Stimulated activated CD4-positive, alpha-beta T cell treated with anti-CD3 and anti-CD28 coated beads, TNF-alpha, amount 100 ng/mL, for 1 hour (primary cell): Measurements from ENCODE around the gene ITPKA.

Source experiments
- DNase-seq, 3 donors: peaks; one replicate each; pipeline ENCODE4 v3.0.0-alpha.2; 2020; ENCODE audit warnings: low read depth in 3 of 3, low spot score in 1 of 3

The ITPKA gene

DNA sequence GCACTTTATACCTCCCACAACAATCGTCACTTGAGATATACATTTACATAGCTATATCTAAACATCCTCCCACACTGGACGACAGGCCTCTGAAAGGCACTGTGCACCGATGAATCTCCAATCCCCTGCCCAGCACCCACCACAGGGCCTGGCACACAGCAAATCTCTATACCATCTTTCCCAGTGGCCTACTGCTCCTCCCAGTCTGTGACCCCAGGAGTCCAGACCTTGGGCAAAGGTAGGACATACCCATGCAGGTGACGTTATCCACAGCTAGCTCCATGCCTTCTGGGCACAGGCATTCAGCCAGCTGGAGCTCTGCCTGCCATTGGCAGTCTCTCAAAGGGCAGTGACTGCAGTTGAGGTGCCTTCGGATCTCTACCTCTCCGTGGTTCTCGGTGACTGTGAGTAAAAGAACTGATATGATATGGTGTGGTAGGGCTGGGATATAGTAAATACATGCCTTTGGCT, 14.2 kb downstream of the ITPKA start:
- no peak for DNase-seq

DNA sequence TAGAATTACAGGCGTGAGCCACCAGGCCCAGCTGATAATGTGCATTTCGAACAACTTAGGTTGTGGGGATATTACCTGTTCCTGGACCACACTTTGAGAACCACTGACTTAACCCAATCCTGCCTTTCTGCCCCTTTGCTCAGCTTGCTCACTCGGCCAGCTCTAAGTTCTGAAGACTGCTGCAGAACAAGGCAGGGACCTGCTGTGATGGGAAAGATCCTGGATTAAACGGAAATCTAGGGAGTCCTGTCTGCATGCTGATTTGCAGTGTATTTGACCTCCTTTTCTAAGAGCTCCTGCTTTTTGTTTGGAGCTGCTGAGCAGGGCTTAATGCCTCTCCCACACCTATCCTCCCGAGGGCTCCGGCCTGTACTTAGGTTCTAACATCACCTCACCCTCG, 17.1 kb downstream of the ITPKA start:
- no peak for DNase-seq

DNA sequence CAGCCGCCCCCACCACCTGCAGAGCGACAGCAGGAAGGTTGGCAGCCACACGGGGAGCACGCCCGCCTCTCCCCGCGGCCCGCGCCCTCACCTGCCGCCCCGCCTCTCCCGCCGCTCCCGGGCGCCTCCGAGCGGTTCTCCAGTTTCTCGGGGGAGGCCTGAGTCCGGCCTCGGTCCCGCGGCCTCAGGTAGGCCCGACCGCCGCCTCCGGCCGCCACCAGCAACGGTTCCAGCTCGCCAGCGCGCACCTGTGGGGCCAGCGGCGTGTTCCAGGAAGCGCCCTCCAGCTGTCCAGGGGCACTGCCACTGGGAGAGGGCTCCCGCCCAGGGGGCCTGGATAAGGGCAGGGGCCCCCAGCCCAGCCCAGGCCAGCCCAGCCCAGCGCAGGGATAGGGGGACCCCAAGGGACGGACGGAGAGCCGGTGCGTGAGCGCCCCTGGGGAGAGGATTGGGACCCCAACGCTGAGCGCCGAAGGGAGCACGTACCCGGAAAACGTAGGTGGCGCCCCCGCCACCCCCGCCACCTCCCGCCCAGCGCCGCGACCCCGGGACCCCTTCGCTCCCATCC, 17.7 kb downstream of the ITPKA start:
- no peak for DNase-seq

GRCh38 chr15:41511899-41512369, 18.3 kb downstream of the ITPKA start:
- no peak for DNase-seq

DNA sequence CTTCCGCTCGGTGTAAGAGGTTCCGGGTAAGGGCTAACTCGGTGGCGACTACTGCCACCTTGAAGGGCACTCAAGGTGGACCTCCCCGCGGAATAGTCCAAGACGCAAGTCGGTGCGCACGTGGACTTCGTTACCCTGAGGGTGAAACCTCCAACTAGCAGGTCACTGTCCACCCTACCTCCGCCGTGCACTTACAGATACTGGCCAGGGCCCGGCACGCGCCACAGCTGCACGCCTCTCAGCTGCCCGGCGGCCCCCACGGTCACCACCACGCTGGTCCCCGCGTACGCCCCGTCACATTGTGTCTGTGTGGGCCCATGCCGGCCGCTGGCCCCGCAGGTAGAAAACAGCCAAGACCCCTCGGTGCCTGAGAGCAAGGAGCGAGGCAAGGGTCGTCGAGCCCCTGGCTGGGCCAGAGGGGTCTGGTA, 18.9 kb downstream of the ITPKA start:
- DNase-seq: no peak

- no peak for DNase-seq
These were observed 19.3 kb downstream of the ITPKA start for GRCh38 chr15:41512940-41513505.

GRCh38 chr15:41513506-41514227, 20.0 kb downstream of the ITPKA start, which contains the start of gene LTK:
Gene LTK (minus strand): TSS chr15:41513827. CDS start chr15:41513709, 118 bp downstream.
- DNase-seq: no peak

GRCh38 chr15:41517895-41518449, 24.3 kb downstream of the ITPKA start:
- no peak for DNase-seq

DNA sequence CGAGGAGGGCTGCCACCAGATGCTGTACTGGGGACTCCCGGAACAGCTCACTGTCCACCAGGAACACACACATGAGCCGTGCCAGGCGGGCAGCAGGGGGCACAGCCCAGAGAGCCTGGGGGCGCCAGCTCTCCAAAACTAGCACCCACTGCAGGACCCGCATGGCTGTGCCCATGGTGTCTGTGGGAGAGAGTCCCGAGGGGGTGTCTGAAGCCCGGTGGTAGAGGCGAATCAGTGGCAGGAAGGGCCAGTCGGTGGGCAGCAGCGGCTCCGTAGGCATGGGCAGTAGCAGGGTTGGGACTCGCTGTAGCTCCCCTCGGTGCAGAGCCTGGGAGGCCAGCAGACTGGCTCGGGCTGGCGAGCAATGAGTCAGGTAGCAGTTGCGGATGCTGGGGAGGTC, 27.0 kb downstream of the ITPKA start:
- DNase-seq: no peak

DNA sequence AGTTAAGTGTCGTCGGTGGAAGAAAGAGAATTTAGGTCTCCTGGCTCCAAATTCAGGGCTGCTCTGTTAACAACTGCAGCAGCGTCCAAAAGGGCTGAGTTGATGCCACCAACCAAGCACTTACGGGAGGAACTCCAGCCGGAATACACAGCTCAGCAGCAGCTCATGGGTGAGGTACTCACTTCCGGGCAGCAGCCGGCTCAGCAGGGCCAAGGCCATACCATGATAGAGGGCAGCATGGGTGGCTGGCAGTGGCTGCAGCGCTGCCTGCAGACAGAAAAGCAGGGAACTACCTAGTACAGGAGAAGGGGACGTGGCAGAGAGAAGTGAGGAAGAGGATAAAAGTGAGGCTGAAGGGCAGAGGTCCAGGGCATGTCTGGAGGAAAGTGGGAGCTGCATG, 27.9 kb downstream of the ITPKA start:
- DNase-seq: no peak

DNA sequence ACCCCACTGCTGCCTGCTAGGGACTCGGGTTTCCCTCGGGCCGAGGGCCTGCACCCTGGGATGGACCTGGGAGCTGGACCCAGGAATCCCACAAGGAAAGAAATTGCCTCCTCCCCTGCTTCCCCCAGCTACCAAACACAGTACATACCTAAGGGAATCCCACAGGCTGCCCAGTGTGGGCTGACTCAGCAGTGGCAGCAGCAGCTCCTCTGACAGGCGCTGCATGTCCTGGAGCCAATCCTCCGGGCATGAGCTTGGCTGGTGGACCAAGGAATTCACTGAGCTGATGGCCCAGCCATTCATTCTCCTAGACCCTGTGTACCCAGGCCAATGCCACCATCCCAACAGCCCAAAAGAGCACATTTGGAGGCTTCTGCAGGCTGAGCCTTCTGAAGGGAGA, 29.4 kb downstream of the ITPKA start:
- DNase-seq: no peak

DNA sequence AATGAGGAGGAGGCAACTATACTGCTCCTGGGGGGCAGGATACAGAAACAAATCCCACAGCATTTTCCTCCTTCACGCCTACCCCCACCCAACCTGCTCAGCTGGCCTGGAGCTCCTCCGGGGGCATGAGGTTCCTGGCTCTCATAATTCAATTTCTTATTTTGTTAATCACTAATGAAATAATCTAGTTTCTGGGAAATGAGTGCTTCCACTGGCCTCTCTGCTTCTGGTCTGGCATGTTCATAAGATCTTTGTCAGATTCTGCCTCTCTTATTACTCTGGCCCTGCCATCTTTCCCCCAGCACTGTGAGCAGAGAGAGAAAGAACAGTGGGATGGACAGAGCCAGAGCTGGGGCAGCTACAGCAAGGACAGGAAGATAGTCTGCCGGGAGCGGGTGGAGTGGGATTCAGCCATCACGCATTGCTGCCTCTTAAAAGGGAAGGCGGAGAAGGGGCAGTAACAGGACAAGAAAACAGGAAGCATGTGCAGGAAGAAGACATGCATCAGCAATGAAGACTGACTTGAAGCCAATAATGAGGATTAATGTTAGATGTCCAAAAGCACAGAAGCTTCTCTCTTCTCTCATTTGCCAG, 36.8 kb downstream of the ITPKA start:
- no peak for DNase-seq

GRCh38 chr15:41535544-41535943, 41.9 kb downstream of the ITPKA start:
- DNase-seq: no peak

DNA sequence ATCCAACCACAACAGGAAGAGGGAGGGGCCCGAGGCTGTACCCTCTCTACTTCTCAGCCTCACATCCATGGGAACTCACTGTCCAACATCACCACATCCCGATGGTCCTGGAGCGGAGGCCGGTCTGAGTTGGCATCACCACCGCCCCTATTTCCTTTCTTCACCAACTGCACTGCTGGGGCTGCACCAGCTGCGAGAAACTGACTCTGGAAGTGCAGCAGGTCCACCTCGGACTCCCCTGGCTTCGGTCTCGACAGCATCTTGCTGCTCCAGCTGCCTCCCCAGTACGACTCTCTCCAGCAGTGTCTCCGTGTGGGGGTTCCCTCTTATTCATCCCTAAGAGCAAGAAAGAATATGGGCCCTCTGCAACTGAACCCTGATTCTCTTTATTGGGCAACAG, 43.2 kb downstream of the ITPKA start:
- no peak for DNase-seq

GRCh38 chr15:41543521-41543870, 49.8 kb downstream of the ITPKA start:
- DNase-seq: no peak

- no peak for DNase-seq
These were observed 51.0 kb downstream of the ITPKA start for GRCh38 chr15:41544650-41545015.

DNA sequence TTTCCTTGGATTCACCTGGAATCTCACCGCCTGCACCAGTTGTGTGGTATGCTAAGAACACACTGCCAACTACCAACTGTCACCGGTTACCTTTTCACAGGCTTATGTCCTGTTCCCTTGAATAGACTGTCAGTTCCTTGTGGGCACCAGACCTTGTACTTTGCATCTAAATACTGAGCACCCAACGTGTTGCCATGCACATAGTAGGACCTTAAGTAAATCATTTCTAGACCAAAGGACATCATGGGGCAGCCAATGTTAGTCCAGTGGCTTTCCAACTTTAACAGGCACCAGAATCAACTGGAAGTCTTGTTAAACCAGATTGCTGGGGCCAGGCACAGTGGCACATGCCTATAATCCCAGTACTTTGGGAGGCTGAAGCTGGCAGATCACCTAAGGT, 51.5 kb downstream of the ITPKA start:
- no peak for DNase-seq

- no peak for DNase-seq
These were observed 53.4 kb downstream of the ITPKA start for GRCh38 chr15:41546851-41547786.

DNA sequence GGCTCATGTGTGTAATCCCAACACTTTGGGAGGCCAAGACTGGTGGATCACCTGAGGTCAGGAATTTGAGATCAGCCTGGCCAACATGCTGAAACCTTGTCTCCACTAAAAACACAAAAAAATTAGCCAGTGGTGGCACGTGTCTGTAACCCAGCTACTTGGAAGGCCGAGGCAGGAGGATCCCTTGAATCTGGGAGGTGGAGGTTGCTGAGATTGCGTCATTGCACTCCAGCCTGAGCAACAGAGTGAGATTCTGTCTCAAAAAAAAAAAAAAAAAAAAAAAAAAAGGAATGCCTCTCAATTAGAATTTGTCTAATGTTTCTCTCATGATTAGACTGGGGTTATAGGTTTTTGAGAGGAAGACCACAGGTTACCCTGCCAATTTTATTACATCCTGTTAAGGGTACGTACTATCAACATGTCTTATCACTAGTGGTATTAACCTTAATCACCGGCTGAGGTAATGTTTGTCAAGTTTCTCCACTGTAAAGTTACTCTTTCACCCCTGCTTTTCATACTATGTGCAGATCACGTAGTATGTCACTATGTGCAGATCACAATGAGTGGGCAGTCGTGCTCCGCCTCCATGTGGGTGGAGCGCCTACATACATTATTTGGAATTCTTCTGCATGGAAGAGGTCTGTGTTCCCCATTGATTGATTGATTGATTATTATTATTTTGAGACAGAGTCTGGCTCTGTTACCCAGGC, 56.5 kb downstream of the ITPKA start:
- no peak for DNase-seq
